Measurements from ENCODE around the gene FRRS1L.
"Not testable (repeated sequence)": the region's sequence is repeated elsewhere in the genome, so short reads cannot be mapped to it uniquely, and the experiment has no call there.

The FRRS1L gene

GRCh38 chr9:109132567-109133021 is 34.5 kb downstream of the FRRS1L start:
- H3K9ac ChIP-seq (ENCODE audit: low read length): no peak overlapping the region
- H3K27ac ChIP-seq (ENCODE audit: low read depth, low read length, poor library complexity, severe bottlenecking): no peak overlapping the region
- no peaks in the 10 kb centered on the region for H3K79me2 ChIP-seq (ENCODE audit: insufficient read depth, low read length)
- no peaks in the 10 kb centered on the region for H3K4me1 ChIP-seq (ENCODE audit: insufficient read depth, low read length, severe bottlenecking)
- no peak overlapping the region for H3K4me2 ChIP-seq (ENCODE audit: low read length)
- no peaks in the 10 kb centered on the region for H3K9me2 ChIP-seq (ENCODE audit: low read depth, low read length)
- no peak overlapping the region for H3K4me3 ChIP-seq (ENCODE audit: low read depth, low read length, poor library complexity, severe bottlenecking)
- no peaks in the 10 kb centered on the region for H3K36me3 ChIP-seq (ENCODE audit: insufficient read depth, low read length)
- no peak overlapping the region for H2AFZ ChIP-seq (ENCODE audit: low read length)
- H3K9me3 ChIP-seq (ENCODE audit: low read length): no peaks in the 10 kb centered on the region
- TF ChIP-seq CTCF (IDR thresholded peaks at IDR 0.05; ENCODE audit: low read length) (no peak; the same call in 1 of the 2 replicates), EZH2 (IDR thresholded peaks at IDR 0.05; ENCODE audit: borderline replicate concordance, low read length) (no peak)
- no peaks in the 10 kb centered on the region for H3K27me3 ChIP-seq (ENCODE audit: insufficient read depth, low read length)
- no peaks in the 10 kb centered on the region for H3F3A ChIP-seq (ENCODE audit: insufficient read depth, low read length)
- H4K20me1 ChIP-seq (ENCODE audit: insufficient read depth, low read length): no peaks in the 10 kb centered on the region

- no peaks in the 10 kb centered on the region for H3K4me1 ChIP-seq (ENCODE audit: insufficient read depth, low read length, severe bottlenecking)
Observed at GRCh38 chr9:109129470-109130197, 37.4 kb downstream of the FRRS1L start.

GRCh38 chr9:109126671-109127070 is 40.4 kb downstream of the FRRS1L start:
- not testable (repeated sequence) for H4K20me1 ChIP-seq (ENCODE audit: insufficient read depth, low read length); H3K9ac ChIP-seq (ENCODE audit: low read length); H3K4me3 ChIP-seq (ENCODE audit: low read depth, low read length, poor library complexity, severe bottlenecking); H2AFZ ChIP-seq (ENCODE audit: low read length); H3K36me3 ChIP-seq (ENCODE audit: insufficient read depth, low read length); H3K4me1 ChIP-seq (ENCODE audit: insufficient read depth, low read length, severe bottlenecking); H3K4me2 ChIP-seq (ENCODE audit: low read length); H3K79me2 ChIP-seq (ENCODE audit: insufficient read depth, low read length); H3K9me2 ChIP-seq (ENCODE audit: low read depth, low read length); H3K9me3 ChIP-seq (ENCODE audit: low read length); H3F3A ChIP-seq (ENCODE audit: insufficient read depth, low read length); H3K27me3 ChIP-seq (ENCODE audit: insufficient read depth, low read length); H3K27ac ChIP-seq (ENCODE audit: low read depth, low read length, poor library complexity, severe bottlenecking)

More at GRCh38 chr9:109129470-109130197, 37.4 kb downstream of the FRRS1L start:
- Histone ChIP-seq H3K4me3 (ENCODE audit: low read depth, low read length, poor library complexity, severe bottlenecking) (no peak overlapping the region), H3K27ac (ENCODE audit: low read depth, low read length, poor library complexity, severe bottlenecking) (no peak overlapping the region), H3K27me3 (ENCODE audit: insufficient read depth, low read length) (no peaks in the 10 kb centered on the region), H3K36me3 (ENCODE audit: insufficient read depth, low read length) (no peaks in the 10 kb centered on the region), H3K79me2 (ENCODE audit: insufficient read depth, low read length) (no peaks in the 10 kb centered on the region), H2AFZ (ENCODE audit: low read length) (no peak overlapping the region), H3K4me2 (ENCODE audit: low read length) (no peak overlapping the region), H3K9me3 (ENCODE audit: low read length) (no peaks in the 10 kb centered on the region), H4K20me1 (ENCODE audit: insufficient read depth, low read length) (no peaks in the 10 kb centered on the region), H3K9me2 (ENCODE audit: low read depth, low read length) (no peaks in the 10 kb centered on the region), H3F3A (ENCODE audit: insufficient read depth, low read length) (no peaks in the 10 kb centered on the region), H3K9ac (ENCODE audit: low read length) (no peak overlapping the region)
- TF ChIP-seq CTCF (IDR thresholded peaks at IDR 0.05; ENCODE audit: low read length): no peak
- TF ChIP-seq EZH2 (IDR thresholded peaks at IDR 0.05; ENCODE audit: borderline replicate concordance, low read length): no peak

GRCh38 chr9:109124121-109124520 is 42.9 kb downstream of the FRRS1L start:
- H3K27me3 ChIP-seq (ENCODE audit: insufficient read depth, low read length): no peaks in the 10 kb centered on the region
- no peak overlapping the region for H3K27ac ChIP-seq (ENCODE audit: low read depth, low read length, poor library complexity, severe bottlenecking)
- no peaks in the 10 kb centered on the region for H4K20me1 ChIP-seq (ENCODE audit: insufficient read depth, low read length)
- H3K4me2 ChIP-seq (ENCODE audit: low read length): no peak overlapping the region
- no peaks in the 10 kb centered on the region for H3K9me3 ChIP-seq (ENCODE audit: low read length)
- H3K4me3 ChIP-seq (ENCODE audit: low read depth, low read length, poor library complexity, severe bottlenecking): no peak overlapping the region
- peaks cover 13% of the 10 kb centered on the region for H3K4me1 ChIP-seq (ENCODE audit: insufficient read depth, low read length, severe bottlenecking)
- H3K79me2 ChIP-seq (ENCODE audit: insufficient read depth, low read length): peaks cover under 1% of the 10 kb centered on the region
- no peaks in the 10 kb centered on the region for H3K36me3 ChIP-seq (ENCODE audit: insufficient read depth, low read length)
- no peaks in the 10 kb centered on the region for H3K9me2 ChIP-seq (ENCODE audit: low read depth, low read length)
- TF ChIP-seq CTCF (IDR thresholded peaks at IDR 0.05; ENCODE audit: low read length) (no peak), EZH2 (IDR thresholded peaks at IDR 0.05; ENCODE audit: borderline replicate concordance, low read length) (no peak)
- no peak overlapping the region for H2AFZ ChIP-seq (ENCODE audit: low read length)
- H3F3A ChIP-seq (ENCODE audit: insufficient read depth, low read length): no peaks in the 10 kb centered on the region
- no peak overlapping the region for H3K9ac ChIP-seq (ENCODE audit: low read length)

All from OCI-LY1 (cell line).